K562 (cell line): Measurements from ENCODE around the gene DBNL. TPM values are rescaled to one million over a fixed set of nuclear protein-coding genes. Genes with fewer than 3 reads are reported as not detected.

ENCODE experiments used
- BHLHE40 ChIP-seq: IDR thresholded peaks from 2 replicates; pipeline ENCODE4 v1.6.1; 2011; ENCODE audit warnings: low read length, improper control_type of control experiment
- FOSL1 ChIP-seq: fragments of 200-800 bp; sonication (Bioruptor generic); conservative IDR thresholded peaks from 2 replicates; pipeline ENCODE4 v1.6.1; 2016; ENCODE audit warnings: missing genetic modification characterization, missing compliant biosample characterization
- KLF16 ChIP-seq: IDR thresholded peaks from 2 replicates; pipeline ENCODE4 v1.6.1; 2016; ENCODE audit warnings: antibody characterized with exemption
- LCOR ChIP-seq: sonication (generic); formaldehyde crosslinking; IDR thresholded peaks from 2 replicates; pipeline ENCODE4 v1.8.0; 2022; ENCODE audit warnings: mild to moderate bottlenecking, missing genetic modification reagents
- LEF1 ChIP-seq: fragments of 450-650 bp; IDR thresholded peaks from 2 replicates; pipeline ENCODE4 v1.6.1; 2016; ENCODE audit warnings: mild to moderate bottlenecking
- MAFK ChIP-seq: IDR thresholded peaks from 2 replicates; pipeline ENCODE4 v1.6.1; 2011; ENCODE audit warnings: low read length, improper control_type of control experiment
- NELFE ChIP-seq: IDR thresholded peaks from 2 replicates; pipeline ENCODE4 v1.6.1; 2011; ENCODE audit warnings: mild to moderate bottlenecking; ENCODE audit not compliant: insufficient read depth, insufficient read length
- NR2C2 ChIP-seq, 2 experiments: fragments of 200-800 bp in 1 of 2; sonication (Bioruptor generic) in 1 of 2; sonication (generic) in 1 of 2; formaldehyde crosslinking in 1 of 2; IDR thresholded peaks; 2 replicates each; pipeline versions ENCODE4 v1.6.1 to v1.8.0; 2016 to 2022; ENCODE audit warnings: mild to moderate bottlenecking in 1 of 2, missing compliant biosample characterization in 1 of 2, missing genetic modification characterization in 1 of 2, missing genetic modification reagents in 1 of 2
- PHB2 ChIP-seq: fragments of 450-650 bp; IDR thresholded peaks from 2 replicates; pipeline ENCODE4 v1.6.1; 2017; ENCODE audit warnings: low read depth
- PTBP1 ChIP-seq: fragments of 200-400 bp; formaldehyde crosslinking; IDR thresholded peaks from 2 replicates; pipeline ENCODE4 v1.6.1; 2017; ENCODE audit warnings: low read depth, low read length
- STAT5B ChIP-seq: fragments of 250-450 bp; sonication (Bioruptor Pico); IDR thresholded peaks from 2 replicates; pipeline ENCODE4 v1.8.0; 2021; ENCODE audit warnings: mild to moderate bottlenecking, inconsistent platforms
- TCF7 ChIP-seq: sonication (generic); IDR thresholded peaks from 2 replicates; pipeline ENCODE4 v1.6.1; 2016; ENCODE audit warnings: antibody characterized with exemption, borderline replicate concordance
- ZNF589 ChIP-seq: fragments of 200-800 bp; sonication (Bioruptor generic); IDR thresholded peaks from 2 replicates; pipeline ENCODE4 v1.6.1; 2016; ENCODE audit warnings: low read depth, missing genetic modification characterization, missing compliant biosample characterization
- ZNF644 ChIP-seq: fragments of 200-800 bp; sonication (Bioruptor generic); IDR thresholded peaks from 2 replicates; pipeline ENCODE4 v1.6.1; 2016; ENCODE audit warnings: low read depth, missing genetic modification characterization, missing compliant biosample characterization
- ZNF695 ChIP-seq: fragments of 450-650 bp; formaldehyde crosslinking; IDR thresholded peaks from 2 replicates; pipeline ENCODE4 v1.4.0; 2020; ENCODE audit warnings: mild to moderate bottlenecking, moderate library complexity
- ZNF717 ChIP-seq: fragments of 250-450 bp; sonication (Bioruptor Pico); IDR thresholded peaks from 2 replicates; pipeline ENCODE4 v1.5.0; 2021
- polyA plus RNA-seq, 8 experiments: library from polyadenylated mRNA; depleted of rRNA in 4 of 8; stranded (reverse) in 5 of 8; unstranded in 3 of 8; fragments of >200 nt; fragmentation: Nextera tagmentation in 2 of 8; fragmentation: Illumina TruSeq in 1 of 8; extraction: Ambion mirVana in 2 of 8; extraction: Trizol in 1 of 8; gene quantifications; 2 replicates each; pipeline versions ENCODE4 v1.2.1 to v1.2.3, GENCODE V29; 2011 to 2014; ENCODE audit warnings: inconsistent platforms in 1 of 8, missing spikeins in 1 of 8
- total RNA-seq, 7 experiments: library from RNA; depleted of rRNA in 6 of 7; stranded (reverse); fragments of >200 nt in 6 of 7; fragmentation: Illumina TruSeq in 2 of 7; extraction: Trizol in 2 of 7; gene quantifications; 2 replicates each; pipeline versions ENCODE4 v1.2.1 to v1.2.3, GENCODE V29; 2011 to 2021; ENCODE audit warnings: low replicate concordance in 1 of 7
- TF ChIP-seq, protein P1 (sequence below): fragments of 450-650 bp; formaldehyde crosslinking; IDR thresholded peaks from 2 replicates; pipeline ENCODE4 v1.4.0; 2020; ENCODE audit warnings: mild to moderate bottlenecking, mixed read lengths
- TF ChIP-seq, protein P2 (sequence below), 2 experiments: fragments of 450-650 bp; formaldehyde crosslinking in 1 of 2; IDR thresholded peaks; 2 replicates each; pipeline versions ENCODE4 v1.4.0 to v1.6.1; 2014 to 2020; ENCODE audit warnings: mild to moderate bottlenecking in 2 of 2, borderline replicate concordance in 1 of 2, low read depth in 1 of 2

Gene DBNL
- total and polyA plus RNA-seq, 9 of the 15 experiments (the other 6 are each of a cell fraction or from before 2014, with no cell fraction given), result 1.9 to 65.1 (median 38.9) TPM

DNA sequence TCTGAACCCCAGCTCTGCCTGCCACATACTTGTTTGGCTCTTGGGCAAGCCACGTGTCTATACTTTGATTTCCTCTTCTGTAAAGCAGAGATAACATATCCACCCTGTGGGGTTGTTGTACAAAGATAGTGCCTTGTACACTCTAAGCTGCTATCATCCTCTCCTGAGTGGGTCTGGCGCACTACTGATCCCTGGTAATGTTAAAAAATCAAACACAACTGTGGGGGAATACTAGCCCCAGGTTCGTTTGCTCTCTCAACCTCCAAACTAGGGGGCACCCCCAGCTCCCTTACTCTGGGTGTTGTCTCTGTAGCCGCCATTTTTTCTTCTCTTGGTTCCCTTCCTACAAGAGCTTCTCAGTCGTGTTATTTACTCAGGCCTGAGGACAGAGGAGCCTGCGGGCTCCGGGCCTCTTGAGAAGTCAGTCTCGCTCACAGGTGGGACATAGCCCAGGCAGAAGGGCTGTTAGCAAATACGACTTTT lies 36.8 kb downstream of the DBNL start (continued):
- TF ChIP-seq, protein P1, sequence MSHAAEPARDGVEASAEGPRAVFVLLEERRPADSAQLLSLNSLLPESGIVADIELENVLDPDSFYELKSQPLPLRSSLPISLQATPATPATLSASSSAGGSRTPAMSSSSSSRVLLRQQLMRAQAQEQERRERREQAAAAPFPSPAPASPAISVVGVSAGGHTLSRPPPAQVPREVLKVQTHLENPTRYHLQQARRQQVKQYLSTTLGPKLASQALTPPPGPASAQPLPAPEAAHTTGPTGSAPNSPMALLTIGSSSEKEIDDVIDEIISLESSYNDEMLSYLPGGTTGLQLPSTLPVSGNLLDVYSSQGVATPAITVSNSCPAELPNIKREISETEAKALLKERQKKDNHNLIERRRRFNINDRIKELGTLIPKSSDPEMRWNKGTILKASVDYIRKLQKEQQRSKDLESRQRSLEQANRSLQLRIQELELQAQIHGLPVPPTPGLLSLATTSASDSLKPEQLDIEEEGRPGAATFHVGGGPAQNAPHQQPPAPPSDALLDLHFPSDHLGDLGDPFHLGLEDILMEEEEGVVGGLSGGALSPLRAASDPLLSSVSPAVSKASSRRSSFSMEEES (CRISPR knock-in tag), result no peak
- TF ChIP-seq LEF1, result peak; percentile 66
- TF ChIP-seq STAT5B (CRISPR knock-in tag), result no peak
- TF ChIP-seq, protein P2, sequence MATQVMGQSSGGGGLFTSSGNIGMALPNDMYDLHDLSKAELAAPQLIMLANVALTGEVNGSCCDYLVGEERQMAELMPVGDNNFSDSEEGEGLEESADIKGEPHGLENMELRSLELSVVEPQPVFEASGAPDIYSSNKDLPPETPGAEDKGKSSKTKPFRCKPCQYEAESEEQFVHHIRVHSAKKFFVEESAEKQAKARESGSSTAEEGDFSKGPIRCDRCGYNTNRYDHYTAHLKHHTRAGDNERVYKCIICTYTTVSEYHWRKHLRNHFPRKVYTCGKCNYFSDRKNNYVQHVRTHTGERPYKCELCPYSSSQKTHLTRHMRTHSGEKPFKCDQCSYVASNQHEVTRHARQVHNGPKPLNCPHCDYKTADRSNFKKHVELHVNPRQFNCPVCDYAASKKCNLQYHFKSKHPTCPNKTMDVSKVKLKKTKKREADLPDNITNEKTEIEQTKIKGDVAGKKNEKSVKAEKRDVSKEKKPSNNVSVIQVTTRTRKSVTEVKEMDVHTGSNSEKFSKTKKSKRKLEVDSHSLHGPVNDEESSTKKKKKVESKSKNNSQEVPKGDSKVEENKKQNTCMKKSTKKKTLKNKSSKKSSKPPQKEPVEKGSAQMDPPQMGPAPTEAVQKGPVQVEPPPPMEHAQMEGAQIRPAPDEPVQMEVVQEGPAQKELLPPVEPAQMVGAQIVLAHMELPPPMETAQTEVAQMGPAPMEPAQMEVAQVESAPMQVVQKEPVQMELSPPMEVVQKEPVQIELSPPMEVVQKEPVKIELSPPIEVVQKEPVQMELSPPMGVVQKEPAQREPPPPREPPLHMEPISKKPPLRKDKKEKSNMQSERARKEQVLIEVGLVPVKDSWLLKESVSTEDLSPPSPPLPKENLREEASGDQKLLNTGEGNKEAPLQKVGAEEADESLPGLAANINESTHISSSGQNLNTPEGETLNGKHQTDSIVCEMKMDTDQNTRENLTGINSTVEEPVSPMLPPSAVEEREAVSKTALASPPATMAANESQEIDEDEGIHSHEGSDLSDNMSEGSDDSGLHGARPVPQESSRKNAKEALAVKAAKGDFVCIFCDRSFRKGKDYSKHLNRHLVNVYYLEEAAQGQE (IDR thresholded peaks at IDR 0.05; ENCODE audit: borderline replicate concordance), result peak; percentile 31; the same call in 1 of the 2 replicates
- TF ChIP-seq, protein P2 (CRISPR knock-in tag; IDR thresholded peaks at IDR 0.05; ENCODE audit: low read depth), result no peak
- peak; percentile 94 for TF ChIP-seq ZNF589
- TF ChIP-seq ZNF644, result peak; percentile 92
- TF ChIP-seq NR2C2 (CRISPR knock-in tag; IDR thresholded peaks at IDR 0.05), result no peak
- TF ChIP-seq NR2C2 (tag; IDR thresholded peaks at IDR 0.05), result peak; percentile 35; the same call in 1 of the 2 replicates
- TF ChIP-seq ZNF695, result no peak
- TF ChIP-seq KLF16, result peak; percentile 98
- peak; percentile 85 for TF ChIP-seq LCOR (CRISPR knock-in tag)
- 0 out of 2 replicates have a peak, but pooled peaks have one; percentile 9 for TF ChIP-seq MAFK
- no peak for TF ChIP-seq TCF7
- TF ChIP-seq NELFE, result no peak
- TF ChIP-seq ZNF717 (CRISPR knock-in tag), result no peak
- peak; percentile 57 for TF ChIP-seq FOSL1 (tag)
- TF ChIP-seq PTBP1, result 0 out of 2 replicates have a peak, but pooled peaks have one; percentile 27
- peak; percentile 84 for TF ChIP-seq PHB2
- TF ChIP-seq BHLHE40, result peak; percentile 93
